Hepatocyte (in vitro differentiated cells): Measurements from ENCODE around the gene LRCH4. TPM values are rescaled to one million over a fixed set of nuclear protein-coding genes. Genes with fewer than 3 reads are reported as not detected.

Source experiments
- DNase-seq: peaks from one replicate; pipeline ENCODE4 v3.0.0-alpha.2; 2016; ENCODE audit warnings: low spot score
- H2AFZ ChIP-seq: fragments of 200-600 bp; sonication (generic); 2 replicates; pipeline ENCODE4 v1.6.0; 2016; ENCODE audit warnings: antibody characterized with exemption, mild to moderate bottlenecking
- H3K27ac ChIP-seq: fragments of 200-600 bp; sonication (generic); 2 replicates; pipeline ENCODE4 v1.5.1; 2016; ENCODE audit warnings: mild to moderate bottlenecking
- H3K27me3 ChIP-seq: fragments of 200-600 bp; sonication (generic); 2 replicates; pipeline ENCODE4 v1.6.1; 2016
- H3K36me3 ChIP-seq: fragments of 200-600 bp; sonication (generic); replicated peaks from 2 replicates; pipeline ENCODE4 v1.5.1; 2016; ENCODE audit warnings: low read depth; ENCODE audit not compliant: insufficient read depth
- H3K4me1 ChIP-seq: fragments of 200-600 bp; sonication (generic); 2 replicates; pipeline ENCODE4 v1.5.1; 2016; ENCODE audit warnings: mild to moderate bottlenecking, moderate library complexity; ENCODE audit not compliant: insufficient read depth
- H3K4me2 ChIP-seq: fragments of 200-600 bp; sonication (generic); 2 replicates; pipeline ENCODE4 v1.6.0; 2016
- H3K4me3 ChIP-seq: fragments of 200-600 bp; sonication (generic); 2 replicates; pipeline ENCODE4 v1.5.1; 2016; ENCODE audit warnings: mild to moderate bottlenecking
- H3K79me2 ChIP-seq: fragments of 200-600 bp; sonication (generic); 2 replicates; pipeline ENCODE4 v1.6.0; 2017; ENCODE audit warnings: mild to moderate bottlenecking
- H3K9me2 ChIP-seq: fragments of 200-600 bp; sonication (generic); replicated peaks from 2 replicates; pipeline ENCODE4 v1.6.0; 2017; ENCODE audit warnings: mild to moderate bottlenecking; ENCODE audit not compliant: insufficient read depth
- H3K9me3 ChIP-seq: fragments of 200-600 bp; sonication (generic); 2 replicates; pipeline ENCODE4 v1.5.1; 2016; ENCODE audit warnings: low read depth, mild to moderate bottlenecking
- H4K20me1 ChIP-seq: fragments of 200-600 bp; sonication (generic); 2 replicates; pipeline ENCODE4 v1.6.0; 2016; ENCODE audit warnings: mild to moderate bottlenecking; ENCODE audit not compliant: insufficient read depth, poor library complexity, severe bottlenecking
- EZH2 ChIP-seq: fragments of 200-600 bp; sonication (generic); IDR thresholded peaks from 2 replicates; pipeline ENCODE4 v1.6.1; 2016; ENCODE audit warnings: antibody characterized with exemption, mild to moderate bottlenecking, borderline replicate concordance
- EZH2phosphoT487 ChIP-seq: fragments of 200-600 bp; sonication (generic); IDR thresholded peaks from one replicate; pipeline ENCODE4 v1.6.1; 2018; ENCODE audit warnings: antibody characterized with exemption, mild to moderate bottlenecking, low read depth, moderate library complexity; ENCODE audit not compliant: unreplicated experiment, severe bottlenecking
- WGBS: methylation state at CpG from one replicate; pipeline ENCODE4 v1.1.6; 2016; ENCODE audit warnings: low lambda C conversion rate; ENCODE audit errors: missing lambda C conversion rate; 5-methylcytosine and 5-hydroxymethylcytosine counted together
- polyA plus RNA-seq: library from polyadenylated mRNA; unstranded; fragments of >200 nt; fragmentation: Nextera tagmentation; extraction: Ambion mirVana; gene quantifications from 2 replicates; pipeline ENCODE4 v1.2.1, GENCODE V29; 2016
- total RNA-seq: library from RNA; depleted of rRNA; stranded (reverse); fragments of >200 nt; gene quantifications from 2 replicates; pipeline ENCODE4 v1.2.3, GENCODE V29; 2014
- TF ChIP-seq, protein P1 (sequence below): fragments of 200-600 bp; sonication (generic); IDR thresholded peaks from 2 replicates; pipeline ENCODE4 v1.5.1; 2016; ENCODE audit warnings: antibody characterized with exemption, mild to moderate bottlenecking; ENCODE audit not compliant: poor library complexity

The LRCH4 gene
- total and polyA plus RNA-seq, 2 experiments from 2014 or later: 40.3 to 105 TPM

DNA sequence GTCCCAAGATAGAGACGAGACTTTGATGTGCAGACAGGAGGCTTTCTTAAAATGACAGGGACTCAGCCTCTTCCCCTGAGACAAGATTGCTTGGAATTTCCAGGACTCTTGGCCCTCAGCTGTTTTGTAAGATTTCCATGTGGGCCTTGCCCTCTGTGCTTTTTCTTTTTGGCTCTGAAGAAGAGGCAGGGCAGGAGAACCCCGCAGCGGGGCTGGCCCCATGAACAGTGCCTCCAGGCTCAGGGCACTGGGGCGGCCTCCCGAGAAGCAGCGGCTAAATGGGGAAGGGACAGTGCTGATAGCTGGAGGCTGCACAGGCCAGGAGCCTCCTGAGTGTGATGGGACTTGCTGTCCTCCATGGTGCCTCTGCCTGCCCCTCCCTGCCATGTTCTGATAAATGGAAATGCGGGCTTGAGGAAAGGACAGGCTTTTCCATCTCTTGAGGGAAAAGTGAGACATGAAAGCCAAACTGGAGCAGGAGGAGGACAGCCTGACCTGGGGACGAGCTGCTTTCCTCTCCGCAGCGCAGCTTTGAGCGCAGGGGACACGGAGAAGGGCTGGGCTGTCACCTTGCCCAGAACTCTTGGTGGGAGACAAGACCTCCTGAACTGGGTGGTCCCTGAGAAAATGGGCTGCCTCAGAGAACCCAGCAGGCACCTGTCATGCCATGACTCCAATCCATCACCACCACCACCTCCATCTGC, 24.3 kb downstream of the LRCH4 start:
- DNase-seq: no peak
- Histone ChIP-seq H3K4me2 (no peak overlapping the region), H3K79me2 (no peaks in the 10 kb centered on the region), H3K27me3 (no peaks in the 10 kb centered on the region), H3K36me3 (no peaks in the 10 kb centered on the region), H3K4me3 (no peak overlapping the region), H3K27ac (no peak overlapping the region), H3K4me1 (peaks cover 2% of the 10 kb centered on the region), H4K20me1 (no peaks in the 10 kb centered on the region), H3K9me2 (no peaks in the 10 kb centered on the region), H2AFZ (no peak overlapping the region), H3K9me3 (no peaks in the 10 kb centered on the region)
- TF ChIP-seq EZH2: no peak
- TF ChIP-seq, protein P1, sequence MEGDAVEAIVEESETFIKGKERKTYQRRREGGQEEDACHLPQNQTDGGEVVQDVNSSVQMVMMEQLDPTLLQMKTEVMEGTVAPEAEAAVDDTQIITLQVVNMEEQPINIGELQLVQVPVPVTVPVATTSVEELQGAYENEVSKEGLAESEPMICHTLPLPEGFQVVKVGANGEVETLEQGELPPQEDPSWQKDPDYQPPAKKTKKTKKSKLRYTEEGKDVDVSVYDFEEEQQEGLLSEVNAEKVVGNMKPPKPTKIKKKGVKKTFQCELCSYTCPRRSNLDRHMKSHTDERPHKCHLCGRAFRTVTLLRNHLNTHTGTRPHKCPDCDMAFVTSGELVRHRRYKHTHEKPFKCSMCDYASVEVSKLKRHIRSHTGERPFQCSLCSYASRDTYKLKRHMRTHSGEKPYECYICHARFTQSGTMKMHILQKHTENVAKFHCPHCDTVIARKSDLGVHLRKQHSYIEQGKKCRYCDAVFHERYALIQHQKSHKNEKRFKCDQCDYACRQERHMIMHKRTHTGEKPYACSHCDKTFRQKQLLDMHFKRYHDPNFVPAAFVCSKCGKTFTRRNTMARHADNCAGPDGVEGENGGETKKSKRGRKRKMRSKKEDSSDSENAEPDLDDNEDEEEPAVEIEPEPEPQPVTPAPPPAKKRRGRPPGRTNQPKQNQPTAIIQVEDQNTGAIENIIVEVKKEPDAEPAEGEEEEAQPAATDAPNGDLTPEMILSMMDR: no peak
- TF ChIP-seq EZH2phosphoT487: no peak
- 99% methylated on average over 12 of the region's 12 CpGs for WGBS

GRCh38 chr7:100559127-100559526, 26.8 kb downstream of the LRCH4 start:
- TF ChIP-seq EZH2 (no peak), EZH2phosphoT487 (no peak)
- TF ChIP-seq, protein P1: no peak

DNA sequence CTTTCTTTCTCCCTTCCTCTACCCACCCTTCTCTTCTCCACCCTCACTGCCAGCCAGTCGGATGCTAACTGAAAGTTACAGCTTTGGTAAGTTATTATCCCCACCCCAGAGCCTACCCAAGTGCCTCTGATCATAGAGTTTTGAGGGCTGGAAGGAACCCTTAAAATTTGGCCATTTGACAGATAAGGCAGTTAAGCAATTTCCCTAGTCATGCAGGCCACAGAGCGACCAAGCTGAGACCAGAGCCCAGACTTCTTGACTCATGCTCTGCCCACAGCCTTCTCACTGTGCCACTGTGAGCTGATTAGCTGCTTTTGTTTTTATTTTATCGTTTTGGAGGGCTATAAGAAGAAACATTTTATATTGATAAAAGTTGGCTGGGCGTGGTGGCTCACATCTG, 29.4 kb downstream of the LRCH4 start:
- no peaks in the 10 kb centered on the region for H3K27me3 ChIP-seq
- no peaks in the 10 kb centered on the region for H4K20me1 ChIP-seq
- no peak overlapping the region for H3K4me3 ChIP-seq
- H3K9me2 ChIP-seq: no peaks in the 10 kb centered on the region
- H3K4me2 ChIP-seq: no peak overlapping the region
- H3K36me3 ChIP-seq: no peaks in the 10 kb centered on the region
- H3K9me3 ChIP-seq: no peaks in the 10 kb centered on the region
- WGBS: 96% methylated on average over 4 of the region's 4 CpGs
- no peak overlapping the region for H3K27ac ChIP-seq
- H3K79me2 ChIP-seq: no peaks in the 10 kb centered on the region
- H2AFZ ChIP-seq: no peak overlapping the region
- H3K4me1 ChIP-seq: no peaks in the 10 kb centered on the region
- DNase-seq: no peak
- no peak for TF ChIP-seq EZH2

More at GRCh38 chr7:100559127-100559526, 26.8 kb downstream of the LRCH4 start:
- Histone ChIP-seq H3K27me3 (no peaks in the 10 kb centered on the region), H3K79me2 (no peaks in the 10 kb centered on the region), H3K4me2 (no peak overlapping the region), H2AFZ (no peak overlapping the region), H3K4me3 (no peak overlapping the region), H3K9me2 (no peaks in the 10 kb centered on the region), H3K4me1 (no peaks in the 10 kb centered on the region), H3K36me3 (no peaks in the 10 kb centered on the region), H3K9me3 (no peaks in the 10 kb centered on the region), H4K20me1 (no peaks in the 10 kb centered on the region), H3K27ac (no peak overlapping the region)
- WGBS: 94% methylated on average over 4 of the region's 4 CpGs
- no peak for DNase-seq

GRCh38 chr7:100555701-100556100, 30.2 kb downstream of the LRCH4 start:
- no peaks in the 10 kb centered on the region for H3K9me3 ChIP-seq
- H3K4me3 ChIP-seq: no peak overlapping the region
- H3K27me3 ChIP-seq: no peaks in the 10 kb centered on the region
- no peak overlapping the region for H3K27ac ChIP-seq
- H2AFZ ChIP-seq: no peak overlapping the region
- H3K4me2 ChIP-seq: no peak overlapping the region
- no peaks in the 10 kb centered on the region for H4K20me1 ChIP-seq
- no peaks in the 10 kb centered on the region for H3K79me2 ChIP-seq
- no peaks in the 10 kb centered on the region for H3K9me2 ChIP-seq
- TF ChIP-seq EZH2: no peak
- H3K4me1 ChIP-seq: no peaks in the 10 kb centered on the region
- 94% methylated on average over 5 of the region's 5 CpGs for WGBS
- H3K36me3 ChIP-seq: no peaks in the 10 kb centered on the region
- DNase-seq: no peak
